Psoas muscle (tissue), 8 donors: Measurements from ENCODE around the gene CNNM3. TPM values are rescaled to one million over a fixed set of nuclear protein-coding genes. Genes with fewer than 3 reads are reported as not detected.

Experiments used
- ATAC-seq, 4 donors: fragments of 200-7000 bp; cut with Tn5 transposase; one replicate each; pipeline ENCODE4 v1.9.1; 2020; ENCODE audit warnings: moderate library complexity in 3 of 4, mild to moderate bottlenecking in 2 of 4
- DNase-seq, 2 donors: peaks; one replicate each; pipeline ENCODE4 v3.0.0-alpha.2; 2020
- H3K27ac ChIP-seq: fragments of 200-600 bp; one replicate; pipeline ENCODE4 v1.8.0; 2022
- H3K27me3 ChIP-seq, 3 donors: fragments of 200-600 bp in 1 of 3; one replicate each; pipeline versions ENCODE4 v1.6.1 to v1.8.0; 2013 to 2022; ENCODE audit warnings: low read length in 2 of 3, mild to moderate bottlenecking in 2 of 3, moderate library complexity in 1 of 3; ENCODE audit not compliant: insufficient read depth in 3 of 3
- H3K36me3 ChIP-seq, 2 donors: fragments of 200-600 bp in 1 of 2; one replicate each; pipeline versions ENCODE4 v1.6.1 to v1.8.0; 2013 to 2022; ENCODE audit warnings: low read depth in 1 of 2, mild to moderate bottlenecking in 1 of 2, moderate library complexity in 1 of 2; ENCODE audit not compliant: insufficient read depth in 1 of 2
- H3K4me1 ChIP-seq: fragments of 200-600 bp; one replicate; pipeline ENCODE4 v1.8.0; 2022
- H3K4me3 ChIP-seq: fragments of 200-600 bp; one replicate; pipeline ENCODE4 v1.8.0; 2022; ENCODE audit warnings: mild to moderate bottlenecking
- H3K9me3 ChIP-seq: fragments of 200-600 bp; one replicate; pipeline ENCODE4 v1.8.0; 2022
- WGBS, 3 donors: extraction: QIAGEN DNeasy Blood & Tissue Kit; methylation state at CpG; one replicate each; pipeline versions ENCODE4 v1.1.6 to v1.1.7; 2013; 5-methylcytosine and 5-hydroxymethylcytosine counted together
- intact Hi-C, 2 donors: fragments of 100-400 bp; cut with DNase I; formaldehyde crosslinking; loops; one replicate each; pipeline versions ENCODE4 v1.11.0 to v1.14.2; 2022
- long read RNA-seq, 2 donors: library from polyadenylated mRNA; unstranded; transcript quantifications; one replicate each; pipeline ENCODE4 v2.0.0, GENCODE V29; 2021
- polyA plus RNA-seq, 3 donors: library from polyadenylated mRNA; stranded (reverse); fragments of 200-250 nt; gene quantifications; one replicate each; pipeline ENCODE4 v1.2.3, GENCODE V29; 2013
- total RNA-seq, 4 donors: library from RNA; stranded (reverse); fragmentation: NEBNext Ultra II Directional in 2 of 4; extraction: Animal tissue kit (Norgen Biotek cat#: 25700) in 2 of 4; gene quantifications; one replicate each; pipeline versions ENCODE4 v1.2.1 to v1.2.4, GENCODE V29; 2021 to 2023
- TF ChIP-seq, protein P1 (sequence below): fragments of 200-600 bp; IDR thresholded peaks from one replicate; pipeline ENCODE4 v1.8.0; 2022; ENCODE audit warnings: antibody characterized with exemption
- donor health status: healthy with polysubstance abuse.
- donor health status: DM: no; HTN: no; CAD: no; lungs with moderate emphysema.
- donor health status: Bipolar disorder and iron deficiency.
- donor health status: healthy.
- donor health status: DM: yes; HTN: yes; CAD: no.
- donor health status: DM: no; HTN: no; CAD: no.
- donor health status: DM: no; HTN: no; CAD: no.
- donor health status: DM: yes; HTN: yes; CAD: no.

CNNM3 gene
- total RNA-seq = 10 to 100 TPM in 3 of 4 donors, 1 to 10 TPM in 1; 7.2 to 12.6 (median 10.9) TPM
- polyA plus RNA-seq = 1 to 10 TPM; 4.2 to 7.7 (median 6.4) TPM
- long read RNA-seq, donor 1, partial matches to known transcripts = 0 of 3 reads
- long read RNA-seq, donor 1, other reads (novel, unspliced or antisense) = 1 of 3 reads
- long read RNA-seq, donor 2, partial matches to known transcripts = 1 of 15 reads
- long read RNA-seq, donor 2, other reads (novel, unspliced or antisense) = 9 of 15 reads

DNA sequence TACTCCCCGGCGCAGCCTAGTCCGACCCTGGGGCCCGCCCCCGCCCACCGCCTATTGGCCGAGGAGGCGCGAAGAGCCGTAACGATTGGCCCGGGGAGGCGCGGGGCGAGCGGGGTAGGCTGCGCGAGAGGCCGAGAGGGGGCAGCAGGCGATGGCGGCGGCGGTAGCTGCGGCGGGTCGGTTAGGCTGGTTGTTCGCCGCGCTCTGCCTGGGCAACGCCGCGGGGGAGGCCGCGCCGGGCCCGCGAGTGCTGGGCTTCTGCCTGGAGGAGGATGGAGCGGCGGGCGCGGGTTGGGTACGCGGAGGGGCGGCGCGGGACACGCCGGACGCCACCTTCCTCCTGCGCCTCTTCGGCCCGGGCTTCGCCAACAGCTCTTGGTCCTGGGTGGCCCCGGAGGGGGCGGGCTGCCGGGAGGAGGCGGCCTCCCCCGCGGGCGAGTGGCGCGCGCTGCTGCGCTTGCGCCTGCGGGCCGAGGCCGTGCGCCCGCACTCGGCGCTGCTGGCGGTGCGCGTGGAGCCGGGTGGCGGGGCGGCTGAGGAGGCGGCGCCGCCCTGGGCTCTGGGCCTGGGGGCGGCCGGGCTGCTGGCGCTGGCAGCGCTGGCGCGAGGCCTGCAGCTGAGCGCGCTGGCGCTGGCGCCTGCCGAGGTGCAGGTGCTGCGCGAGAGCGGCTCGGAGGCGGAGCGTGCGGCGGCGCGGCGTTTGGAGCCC lies at the start of gene CNNM3:
Gene CNNM3, plus strand, starts transcription at position 142 of the 709 bp plus-strand sequence. Its CDS starts 10 bp downstream, at position 152.
- Histone ChIP-seq H3K9me3 (no peaks in the 10 kb centered on the region), H3K4me3 (peak within 1 kb of the TSS; percentile 93), H3K27me3 (no peaks in the 10 kb centered on the region), H3K4me1 (peaks cover 63% of the 10 kb centered on the region), H3K36me3 (peaks cover 0 to 16% of the 10 kb centered on the region in 2 donors), H3K27ac (peak within 1 kb of the TSS; percentile 97)
- TF ChIP-seq, protein P1, sequence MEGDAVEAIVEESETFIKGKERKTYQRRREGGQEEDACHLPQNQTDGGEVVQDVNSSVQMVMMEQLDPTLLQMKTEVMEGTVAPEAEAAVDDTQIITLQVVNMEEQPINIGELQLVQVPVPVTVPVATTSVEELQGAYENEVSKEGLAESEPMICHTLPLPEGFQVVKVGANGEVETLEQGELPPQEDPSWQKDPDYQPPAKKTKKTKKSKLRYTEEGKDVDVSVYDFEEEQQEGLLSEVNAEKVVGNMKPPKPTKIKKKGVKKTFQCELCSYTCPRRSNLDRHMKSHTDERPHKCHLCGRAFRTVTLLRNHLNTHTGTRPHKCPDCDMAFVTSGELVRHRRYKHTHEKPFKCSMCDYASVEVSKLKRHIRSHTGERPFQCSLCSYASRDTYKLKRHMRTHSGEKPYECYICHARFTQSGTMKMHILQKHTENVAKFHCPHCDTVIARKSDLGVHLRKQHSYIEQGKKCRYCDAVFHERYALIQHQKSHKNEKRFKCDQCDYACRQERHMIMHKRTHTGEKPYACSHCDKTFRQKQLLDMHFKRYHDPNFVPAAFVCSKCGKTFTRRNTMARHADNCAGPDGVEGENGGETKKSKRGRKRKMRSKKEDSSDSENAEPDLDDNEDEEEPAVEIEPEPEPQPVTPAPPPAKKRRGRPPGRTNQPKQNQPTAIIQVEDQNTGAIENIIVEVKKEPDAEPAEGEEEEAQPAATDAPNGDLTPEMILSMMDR = peak; percentile 64
- ATAC-seq = peak; percentile 89 to 94 (median 91)
- intact Hi-C loops = no loop called here
- DNase-seq = peak; percentile 98
- WGBS, 3 donors = 0% methylated on average over 36 to 103 of the region's 103 CpGs

DNA sequence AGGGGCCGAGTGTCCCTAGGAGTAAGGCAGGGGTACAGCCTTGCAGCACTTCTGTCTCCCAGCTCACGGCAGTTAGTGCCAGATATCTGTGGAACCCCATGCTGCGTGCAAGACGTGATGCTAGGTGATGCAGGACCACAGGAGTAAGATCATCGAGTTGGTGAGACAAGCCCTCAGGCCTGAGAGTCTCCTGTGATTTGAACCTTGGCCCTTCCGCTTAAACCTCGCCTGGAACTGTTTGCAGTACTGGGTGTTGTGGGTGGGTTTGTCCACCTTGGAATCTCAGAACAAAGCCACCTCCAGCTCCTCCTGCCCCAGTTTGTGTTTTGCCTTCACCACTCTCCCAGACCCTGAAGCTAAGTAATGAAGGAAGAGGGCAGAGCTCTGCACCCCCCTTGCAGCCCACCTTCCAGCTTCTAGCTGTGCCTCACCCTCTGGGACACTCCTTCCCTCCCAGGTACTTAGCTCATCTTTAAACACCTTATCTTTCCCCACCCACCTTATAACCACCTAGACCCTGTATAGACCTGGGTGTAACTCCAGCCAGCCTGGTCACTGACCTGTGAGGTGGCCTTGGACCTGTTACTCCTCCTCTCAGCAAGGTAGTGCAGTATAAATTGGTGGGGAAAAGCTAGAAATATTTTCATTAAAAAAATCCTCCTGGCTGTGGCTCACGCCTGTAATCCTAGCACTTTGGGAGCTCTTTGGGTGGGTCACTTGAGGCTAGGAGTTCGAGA lies 48.8 kb upstream of the CNNM3 start:
- H3K27me3 ChIP-seq = no peaks in the 10 kb centered on the region
- H3K9me3 ChIP-seq = no peaks in the 10 kb centered on the region
- intact Hi-C loops = loop anchor here in 1 of 2 donors (5.0 to 10.0 kb wide), 2 partner anchors 40 to 133 kb away; partner anchors contain the start of gene KANSL3
- H3K36me3 ChIP-seq = no peaks in the 10 kb centered on the region
- peaks cover 41% of the 10 kb centered on the region for H3K4me1 ChIP-seq
- DNase-seq (no peak), ATAC-seq (no peak)
- WGBS, 3 donors = 90 to 95% (median 93%) methylated on average over 9 of the region's 9 CpGs
- H3K27ac ChIP-seq = no peak overlapping the region
- H3K4me3 ChIP-seq = no peak overlapping the region
- TF ChIP-seq, protein P1 = no peak

DNA sequence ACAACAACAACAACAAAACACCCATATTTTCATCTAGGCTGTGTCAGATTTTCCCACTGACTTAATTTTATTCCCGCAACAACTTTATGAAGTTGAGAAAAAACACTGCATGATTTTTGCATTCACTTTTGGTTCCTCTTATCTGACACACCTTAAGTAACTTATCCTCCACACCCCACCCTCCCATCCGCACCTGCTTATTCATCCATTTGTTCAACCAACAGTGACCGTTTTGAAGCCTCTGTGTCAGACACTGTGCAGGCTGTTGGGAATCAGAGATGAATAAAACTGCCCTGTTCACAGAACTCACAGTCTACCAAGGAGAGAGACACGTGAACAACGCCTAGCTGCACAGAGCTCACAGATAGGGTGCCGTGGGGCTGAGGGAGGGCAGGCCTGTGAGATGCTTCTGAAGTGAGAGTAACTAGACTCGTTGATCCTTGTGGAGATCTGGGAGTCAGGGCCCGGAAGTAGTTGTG lies 47.9 kb upstream of the CNNM3 start:
- WGBS, 3 donors = 85 to 90% (median 86%) methylated on average over 8 of the region's 8 CpGs
- ATAC-seq (no peak), DNase-seq (no peak)
- TF ChIP-seq, protein P1 = no peak
- peaks cover 36% of the 10 kb centered on the region for H3K4me1 ChIP-seq
- H3K36me3 ChIP-seq = no peaks in the 10 kb centered on the region
- intact Hi-C loops = loop anchor here in 1 of 2 donors (5.0 to 10.0 kb wide), 2 partner anchors 39 to 133 kb away; partner anchors contain the start of gene KANSL3
- no peak overlapping the region for H3K27ac ChIP-seq
- no peaks in the 10 kb centered on the region for H3K27me3 ChIP-seq
- no peak overlapping the region for H3K4me3 ChIP-seq
- no peaks in the 10 kb centered on the region for H3K9me3 ChIP-seq

DNA sequence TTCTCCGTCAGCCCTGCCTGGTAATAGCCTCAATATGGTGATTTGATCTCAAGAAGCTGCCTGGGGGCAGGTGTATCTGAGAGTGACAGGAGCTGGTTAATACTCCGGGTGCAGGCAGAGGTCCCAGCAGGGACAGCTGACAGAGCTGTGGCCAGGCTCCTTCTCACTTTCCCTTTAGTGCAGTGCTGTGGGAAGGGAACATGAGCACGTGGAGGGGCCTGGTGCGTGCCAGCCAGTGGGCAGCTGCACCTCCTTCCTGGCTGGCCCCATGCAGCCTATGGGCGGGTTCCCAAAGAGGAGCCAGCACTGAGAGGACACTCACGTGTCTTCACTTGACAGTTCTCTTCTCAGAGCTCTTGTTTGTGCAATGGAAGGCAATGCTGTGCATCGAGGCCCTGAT lies 46.3 kb upstream of the CNNM3 start:
- Histone ChIP-seq H3K4me3 (peak overlapping the region; percentile 46), H3K27ac (peak overlapping the region; percentile 74)
- TF ChIP-seq, protein P1 = no peak

More for the DNA sequence above, 46.3 kb upstream of the CNNM3 start:
- Histone ChIP-seq H3K27me3 (no peaks in the 10 kb centered on the region), H3K4me1 (peaks cover 28% of the 10 kb centered on the region), H3K9me3 (no peaks in the 10 kb centered on the region), H3K36me3 (no peaks in the 10 kb centered on the region)
- ATAC-seq = peak; percentile 98 to 99 (median 98)
- WGBS, 3 donors = 22 to 40% (median 22%) methylated on average over 7 of the region's 7 CpGs
- intact Hi-C loops = loop anchor here in 1 of 2 donors (5.0 to 10.0 kb wide), 2 partner anchors 37 to 135 kb away; partner anchors contain the start of gene KANSL3
- peak; percentile 83 to 95 for DNase-seq
